Mammary epithelial cell (primary cell): ENCODE data around the gene CMSS1.

Source experiments
- CTCF ChIP-seq, 2 donors: IDR thresholded peaks in 1 of 2; conservative IDR thresholded peaks in 1 of 2; 2 replicates each; pipeline ENCODE4 v1.5.1; 2011 to 2012; ENCODE audit warnings: inconsistent platforms in 2 of 2, low read length in 2 of 2, mild to moderate bottlenecking in 2 of 2, control low read depth in 1 of 2, low read depth in 1 of 2; ENCODE audit not compliant: insufficient read depth in 1 of 2; ENCODE audit errors: extremely low read depth in 1 of 2
- EZH2 ChIP-seq: IDR thresholded peaks from 2 replicates; pipeline ENCODE4 v1.6.1; 2012; ENCODE audit warnings: low read length, inconsistent platforms, borderline replicate concordance

- no peak for TF ChIP-seq EZH2
- no peak for TF ChIP-seq CTCF (conservative IDR thresholded peaks at IDR 0.05 in 1 of 2, IDR thresholded peaks at IDR 0.05 in 1 of 2; ENCODE audit: extremely low read depth in 1 of 2, insufficient read depth in 1 of 2, low read depth in 1 of 2, low read length in 2 of 2)
Observed at GRCh38 chr3:100140976-100141375, 323.3 kb downstream of the CMSS1 start.
